HEK293T (cell line): ENCODE data around the gene OTUB1.

Source experiments
- CTCF ChIA-PET: fragments of 350-600 bp; formaldehyde crosslinking; extraction: SDS; loops from one replicate; lab custom pipeline; 2021; ENCODE audit warnings: antibody characterized with exemption, inconsistent platforms; lab: Yijun Ruan, JAX
- POLR2A ChIA-PET: fragments of 350-600 bp; formaldehyde crosslinking; extraction: SDS; loops from one replicate; lab custom pipeline; 2020; ENCODE audit warnings: antibody characterized with exemption, inconsistent platforms; lab: Yijun Ruan, JAX
- DNase-seq: peaks from one replicate; pipeline ENCODE4 v3.0.0; 2012; ENCODE audit warnings: mixed read lengths; ENCODE audit errors: extremely low spot score
- ARNT ChIP-seq: fragments of 450-650 bp; IDR thresholded peaks from 2 replicates; pipeline ENCODE4 v1.6.1; 2017; ENCODE audit warnings: mild to moderate bottlenecking
- BHLHE40 ChIP-seq: fragments of 450-650 bp; IDR thresholded peaks from 2 replicates; pipeline ENCODE4 v1.6.1; 2016; ENCODE audit warnings: mild to moderate bottlenecking, moderate library complexity, borderline replicate concordance
- CTBP1 ChIP-seq: fragments of 450-650 bp; IDR thresholded peaks from 2 replicates; pipeline ENCODE4 v1.6.1; 2016; ENCODE audit warnings: borderline replicate concordance
- ELF4 ChIP-seq: fragments of 450-650 bp; IDR thresholded peaks from 2 replicates; pipeline ENCODE4 v1.6.1; 2017; ENCODE audit warnings: antibody characterized with exemption
- FOXA1 ChIP-seq: fragments of 450-650 bp; IDR thresholded peaks from 2 replicates; pipeline ENCODE4 v1.6.1; 2016; ENCODE audit warnings: mild to moderate bottlenecking
- FOXK2 ChIP-seq: fragments of 450-650 bp; IDR thresholded peaks from 2 replicates; pipeline ENCODE4 v1.6.1; 2016; ENCODE audit warnings: mild to moderate bottlenecking
- FOXM1 ChIP-seq: fragments of 450-650 bp; IDR thresholded peaks from 2 replicates; pipeline ENCODE4 v1.6.1; 2017; ENCODE audit warnings: mild to moderate bottlenecking, borderline replicate concordance
- HDGF ChIP-seq: fragments of 450-650 bp; IDR thresholded peaks from 2 replicates; pipeline ENCODE4 v1.6.1; 2017; ENCODE audit warnings: antibody characterized with exemption, borderline replicate concordance
- L3MBTL2 ChIP-seq: fragments of 450-650 bp; conservative IDR thresholded peaks from 2 replicates; pipeline ENCODE4 v1.6.1; 2016; ENCODE audit warnings: mild to moderate bottlenecking
- LEF1 ChIP-seq: fragments of 450-650 bp; IDR thresholded peaks from 2 replicates; pipeline ENCODE4 v1.6.1; 2017; ENCODE audit warnings: mild to moderate bottlenecking, borderline replicate concordance
- NFRKB ChIP-seq: fragments of 450-650 bp; IDR thresholded peaks from 2 replicates; pipeline ENCODE4 v1.6.1; 2016; ENCODE audit warnings: mild to moderate bottlenecking, moderate library complexity
- PKNOX1 ChIP-seq: fragments of 450-650 bp; IDR thresholded peaks from 2 replicates; pipeline ENCODE4 v1.6.1; 2016
- SP1 ChIP-seq: fragments of 450-650 bp; IDR thresholded peaks from 2 replicates; pipeline ENCODE4 v1.6.1; 2017
- SUZ12 ChIP-seq: fragments of 450-650 bp; IDR thresholded peaks from 2 replicates; pipeline ENCODE4 v1.6.1; 2016; ENCODE audit warnings: mild to moderate bottlenecking
- TARDBP ChIP-seq: fragments of 450-650 bp; IDR thresholded peaks from 2 replicates; pipeline ENCODE4 v1.6.1; 2016
- ZNF384 ChIP-seq: fragments of 450-650 bp; IDR thresholded peaks from 2 replicates; pipeline ENCODE4 v1.6.1; 2016

The OTUB1 gene

DNA sequence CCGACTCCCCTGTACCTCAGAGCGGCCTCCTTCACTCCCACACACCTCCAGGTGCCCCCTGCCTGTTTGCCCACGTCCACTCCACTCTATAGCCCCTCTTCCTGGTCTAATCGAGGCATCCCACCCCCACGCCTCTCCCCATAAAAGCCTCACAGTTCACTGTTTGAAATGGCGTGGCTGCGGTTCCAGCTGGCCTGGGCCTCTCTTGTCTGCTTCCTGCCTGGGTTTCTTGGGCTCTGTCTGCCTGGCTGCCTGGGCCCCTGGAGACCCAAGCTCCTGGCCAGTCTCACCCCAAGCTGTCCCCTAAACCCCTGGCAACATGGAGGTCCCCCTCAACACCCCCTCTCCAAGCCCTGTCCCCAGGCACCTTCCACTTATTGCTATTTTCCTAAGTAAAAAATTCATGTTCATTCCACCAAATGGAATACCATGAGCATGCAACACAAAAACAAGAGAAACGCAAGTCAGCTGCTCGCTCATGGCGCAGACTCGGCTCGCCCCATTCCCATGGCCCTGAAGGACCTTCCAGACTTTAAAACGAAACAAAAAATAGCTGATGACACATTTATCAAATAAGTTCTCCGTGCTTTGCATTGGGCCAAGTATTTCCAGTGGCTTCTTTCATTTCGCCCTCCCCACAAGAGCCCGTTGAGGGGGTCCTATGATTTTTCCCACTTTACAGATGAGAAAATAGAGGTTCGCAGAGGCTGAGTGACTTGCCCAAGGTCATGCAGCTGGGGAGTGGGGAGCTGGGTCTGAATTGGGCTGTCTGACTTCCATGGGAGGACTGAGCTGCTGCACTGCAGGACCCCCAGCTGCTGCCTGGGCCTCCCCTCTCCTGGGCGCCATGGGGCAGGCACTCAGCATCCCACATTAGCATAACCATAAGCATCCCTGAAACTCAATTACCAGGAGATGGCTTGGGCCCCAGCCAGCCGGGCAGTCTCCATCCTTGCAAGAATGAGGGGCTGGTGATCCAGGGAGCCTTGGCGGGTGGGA is 37.8 kb downstream of the OTUB1 start:
- POLR2A ChIA-PET: no interaction called here
- CTCF ChIA-PET: no interaction called here
- DNase-seq: no peak
- TF ChIP-seq ELF4: no peak
- TF ChIP-seq L3MBTL2: no peak
- no peak for TF ChIP-seq ZNF384

GRCh38 chr11:64025205-64025604 is 39.0 kb downstream of the OTUB1 start:
- TF ChIP-seq TARDBP (no peak), PKNOX1 (no peak), LEF1 (no peak), BHLHE40 (no peak), SP1 (no peak), FOXA1 (no peak), NFRKB (no peak), HDGF (no peak), ELF4 (no peak), L3MBTL2 (no peak), ZNF384 (no peak), ARNT (no peak)
- DNase-seq: no peak
- POLR2A ChIA-PET: interaction anchor here (1.0 kb wide), 1 partner anchor 11 kb away, joined by 4 read pairs; no protein-coding TSS in a partner anchor
- CTCF ChIA-PET: no interaction called here

DNA sequence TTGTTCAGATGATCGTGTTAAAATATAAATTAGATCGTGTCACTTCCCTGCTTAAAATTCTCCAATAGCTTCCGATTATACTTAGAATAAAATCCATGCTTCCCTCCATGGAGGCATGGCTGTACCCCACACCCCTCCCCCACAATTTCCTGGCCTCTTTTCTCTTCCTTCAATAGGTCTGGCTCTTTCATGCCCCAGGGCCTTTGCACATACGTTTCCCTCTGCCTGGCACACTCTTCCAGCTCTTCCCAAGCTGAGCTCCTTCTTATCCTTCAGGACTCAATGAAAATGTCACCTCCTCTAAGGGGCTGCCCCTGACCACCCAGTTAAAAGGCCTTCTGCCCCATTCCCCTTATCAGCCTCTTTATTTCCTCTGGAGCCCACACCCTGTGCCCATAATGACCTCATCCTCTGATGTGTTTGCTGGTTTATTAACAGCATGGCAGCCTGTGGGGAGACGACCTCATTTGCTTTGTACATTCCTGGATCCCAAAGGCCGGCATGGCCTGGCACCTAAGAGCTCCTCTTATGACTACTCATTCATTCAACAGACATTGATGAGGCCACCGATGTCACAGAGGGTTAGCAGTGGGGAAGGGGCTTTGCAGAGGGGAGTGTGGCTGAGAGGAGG is 40.5 kb downstream of the OTUB1 start:
- TF ChIP-seq ZNF384 (no peak), CTBP1 (no peak), FOXM1 (no peak), NFRKB (no peak), PKNOX1 (no peak), TARDBP (no peak), HDGF (no peak), BHLHE40 (no peak), FOXK2 (no peak)
- ChIA-PET CTCF (interaction anchor here (0.6 kb wide), 1 partner anchor 328 kb away, joined by 5 read pairs; no protein-coding TSS in a partner anchor), POLR2A (no interaction called here)
- DNase-seq: no peak

DNA sequence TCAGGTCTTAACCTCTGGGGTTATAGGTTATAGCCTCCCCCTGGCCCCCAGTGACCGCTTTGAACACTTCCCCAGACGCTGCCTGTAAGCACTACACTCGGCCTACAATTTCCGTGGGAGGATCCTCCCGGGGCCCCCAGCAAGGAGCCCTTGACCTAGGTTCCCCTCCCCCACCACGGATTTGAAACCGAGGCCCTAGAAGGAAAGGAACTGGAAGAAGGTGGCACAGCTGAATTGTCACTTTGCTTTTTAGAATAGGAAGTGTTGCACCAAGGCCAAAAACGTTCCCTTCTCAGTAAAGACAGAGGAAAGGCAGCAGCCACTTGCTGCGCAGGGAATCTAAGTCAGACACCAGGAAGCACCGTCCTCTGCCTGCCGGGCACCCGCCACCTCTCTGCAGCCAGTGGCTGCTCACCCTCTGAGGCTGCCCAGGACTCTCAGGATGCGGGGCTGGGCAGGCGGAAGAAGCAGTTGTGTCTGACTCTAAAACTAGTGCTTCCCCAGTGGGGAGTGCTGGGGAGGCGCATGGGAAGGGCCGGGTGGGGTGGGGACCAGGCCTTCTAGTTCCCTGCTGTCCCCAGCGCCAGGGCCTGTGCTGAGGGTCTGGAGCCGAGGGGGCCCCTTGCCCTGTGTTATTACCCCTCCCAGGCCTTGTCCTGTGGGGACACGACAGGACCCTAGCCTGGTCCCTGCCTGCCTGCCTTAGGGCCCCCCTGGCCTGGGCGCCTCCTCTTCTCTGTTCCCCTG is 41.6 kb downstream of the OTUB1 start:
- ChIA-PET POLR2A (no interaction called here), CTCF (no interaction called here)
- TF ChIP-seq NFRKB: no peak
- no peak for DNase-seq

DNA sequence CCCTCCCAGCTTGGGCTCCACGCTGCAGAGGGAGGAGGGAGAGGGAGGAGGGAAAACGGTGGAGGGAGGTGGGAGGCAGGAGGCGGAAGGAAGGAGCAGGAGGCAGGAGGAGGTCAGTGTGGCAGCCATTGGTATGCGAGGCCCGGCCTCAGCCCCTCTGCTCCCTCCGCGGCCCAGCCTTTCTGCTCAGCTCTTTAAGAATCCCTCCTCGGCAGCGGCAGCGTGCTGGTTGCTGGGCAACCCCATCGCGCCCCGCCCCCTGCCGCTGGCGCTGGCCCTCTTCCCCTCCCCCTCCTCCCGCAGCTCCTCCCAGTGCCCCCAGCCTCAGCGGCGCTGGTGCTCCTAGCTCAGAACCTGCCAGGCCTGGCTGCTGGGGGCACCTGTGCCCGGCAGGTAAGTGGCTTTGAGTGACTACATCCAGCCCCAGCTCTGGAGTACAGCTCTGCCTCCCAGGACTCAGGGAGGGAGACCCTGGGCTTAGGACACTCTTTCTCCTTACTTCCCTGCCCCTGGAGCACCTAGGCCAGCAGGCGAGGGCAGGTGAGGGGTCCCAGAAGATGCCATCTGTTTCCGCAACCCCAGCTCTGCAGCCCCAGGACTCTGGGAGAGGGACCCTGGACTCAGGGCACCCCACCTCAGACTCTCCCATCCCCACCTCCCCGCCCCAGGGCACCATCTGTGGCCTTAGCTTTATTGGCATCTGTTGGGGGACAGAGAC is 42.3 kb downstream of the OTUB1 start:
- CTCF ChIA-PET: no interaction called here
- peak; percentile 60 for DNase-seq
- TF ChIP-seq ELF4: no peak
- no peak for TF ChIP-seq ZNF384
- TF ChIP-seq NFRKB: no peak
- no peak for TF ChIP-seq FOXM1
- TF ChIP-seq FOXA1: no peak
- no peak for TF ChIP-seq CTBP1
- POLR2A ChIA-PET: no interaction called here

DNA sequence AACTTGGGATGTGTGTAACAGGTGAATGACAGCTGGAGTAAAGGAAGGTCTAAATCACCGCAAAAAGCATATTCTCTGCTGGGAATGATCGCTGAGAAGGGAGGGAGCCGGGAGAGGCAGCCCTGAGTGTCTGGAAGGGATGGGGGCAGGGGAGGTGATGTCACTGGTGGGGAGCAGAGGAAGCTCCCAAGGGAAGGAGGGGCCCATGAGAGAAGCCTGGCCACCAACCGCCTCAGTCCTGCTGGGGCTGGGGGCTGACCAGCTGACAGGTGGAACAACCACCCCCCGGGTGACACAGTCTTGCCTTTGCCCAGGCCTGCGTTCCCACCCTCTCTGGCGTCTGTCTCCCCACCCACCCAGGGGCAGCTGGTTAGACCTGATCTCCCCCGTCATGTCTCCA is 43.5 kb downstream of the OTUB1 start:
- ChIA-PET CTCF (no interaction called here), POLR2A (interaction anchor here (1.0 kb wide), 1 partner anchor 114 kb away, joined by 3 read pairs; no protein-coding TSS in a partner anchor)
- DNase-seq: no peak
- TF ChIP-seq BHLHE40: no peak
- no peak for TF ChIP-seq L3MBTL2
- no peak for TF ChIP-seq ARNT
- TF ChIP-seq ELF4: no peak
- no peak for TF ChIP-seq FOXM1
- no peak for TF ChIP-seq HDGF
- no peak for TF ChIP-seq SP1
- no peak for TF ChIP-seq NFRKB
- no peak for TF ChIP-seq FOXA1
- no peak for TF ChIP-seq SUZ12
- TF ChIP-seq LEF1: no peak
- no peak for TF ChIP-seq CTBP1
